Measurements from ENCODE around the gene NDUFB4.
A peak's percentile ranks its signal among the peaks of the same experiment; 100 is the strongest.

Gene NDUFB4

GRCh38 chr3:120596116-120596852, at the start of gene NDUFB4:
TSS of gene NDUFB4 (plus strand) at chr3:120596336. CDS start at chr3:120596360, 24 bp downstream.
- DNase-seq (ENCODE audit: low spot score), result peak; percentile 95

GRCh38 chr3:120550546-120550945, 45.6 kb upstream of the NDUFB4 start:
- no peak for DNase-seq (ENCODE audit: low spot score)

GRCh38 chr3:120552184-120553172, 43.7 kb upstream of the NDUFB4 start:
- DNase-seq (ENCODE audit: low spot score), result no peak

GRCh38 chr3:120554812-120555606, 41.1 kb upstream of the NDUFB4 start:
- DNase-seq (ENCODE audit: low spot score), result no peak

DNA sequence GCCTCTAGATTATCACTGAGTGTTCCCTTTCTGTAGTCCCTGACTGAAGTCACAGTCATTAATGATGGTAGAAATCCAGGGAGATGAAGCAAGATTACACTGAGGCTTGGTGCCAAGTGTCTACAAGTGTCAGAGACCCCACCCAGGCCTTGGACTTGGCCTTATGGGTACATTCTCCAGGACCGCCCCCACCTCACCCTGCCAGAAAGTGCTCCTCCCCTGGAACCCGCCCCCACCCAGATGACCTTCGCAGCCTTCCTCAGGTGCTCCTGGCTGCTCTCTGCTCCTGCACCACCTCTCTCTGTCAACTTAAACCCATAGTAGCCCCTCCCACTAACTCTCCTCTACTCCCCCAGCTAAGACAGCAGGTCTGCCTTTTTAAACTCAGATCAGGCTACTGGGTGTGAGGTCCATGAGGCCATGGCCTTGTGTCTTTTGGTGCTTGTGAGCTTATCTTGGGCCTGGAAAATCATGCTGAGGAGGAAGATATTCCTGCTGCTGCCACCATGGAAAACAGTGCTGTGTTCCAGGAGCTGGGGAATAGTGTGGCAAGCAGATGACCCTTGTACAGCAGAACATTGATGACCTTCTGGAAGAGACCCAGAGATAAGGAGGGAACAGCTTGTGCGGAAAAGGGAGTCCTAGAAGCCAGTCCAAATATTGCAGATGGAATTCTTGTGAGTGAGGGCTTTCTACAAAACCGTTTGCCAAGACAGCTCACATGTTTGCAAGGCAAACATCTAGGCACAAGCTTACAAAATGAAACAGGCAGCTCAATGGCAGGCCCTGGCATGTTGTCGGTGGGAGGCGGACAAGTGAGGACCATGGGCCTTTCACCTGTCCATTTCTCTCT, 40.3 kb upstream of the NDUFB4 start:
- DNase-seq (ENCODE audit: low spot score), result no peak

DNA sequence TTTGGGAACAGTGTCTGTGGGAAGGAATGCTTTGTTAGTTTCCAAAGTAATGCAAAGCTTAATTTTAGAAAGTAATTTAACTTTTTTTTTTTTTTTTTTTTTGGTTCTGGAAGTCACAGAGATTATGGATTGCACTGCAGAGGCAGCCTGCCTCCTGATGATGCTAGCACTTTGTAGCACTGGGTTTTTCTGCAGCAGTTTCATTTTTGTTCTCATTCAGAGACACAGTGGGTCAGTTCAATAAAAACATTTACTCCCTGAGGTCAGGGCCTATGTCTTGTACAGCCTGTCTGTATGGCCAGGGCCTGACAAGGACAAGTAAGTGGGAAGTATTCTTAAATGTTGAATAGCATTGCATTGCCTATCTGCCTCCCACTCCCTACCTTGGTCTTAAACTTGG, 39.0 kb upstream of the NDUFB4 start:
- DNase-seq (ENCODE audit: low spot score), result no peak

- DNase-seq (ENCODE audit: low spot score), result peak; percentile 74
These were observed 37.3 kb upstream of the NDUFB4 start for GRCh38 chr3:120558771-120559241.

GRCh38 chr3:120559242-120560061, 36.7 kb upstream of the NDUFB4 start:
- DNase-seq (ENCODE audit: low spot score), result no peak

GRCh38 chr3:120560304-120561250, 35.6 kb upstream of the NDUFB4 start:
- DNase-seq (ENCODE audit: low spot score), result no peak

GRCh38 chr3:120561251-120562045, 34.7 kb upstream of the NDUFB4 start:
- DNase-seq (ENCODE audit: low spot score), result peak; percentile 46

DNA sequence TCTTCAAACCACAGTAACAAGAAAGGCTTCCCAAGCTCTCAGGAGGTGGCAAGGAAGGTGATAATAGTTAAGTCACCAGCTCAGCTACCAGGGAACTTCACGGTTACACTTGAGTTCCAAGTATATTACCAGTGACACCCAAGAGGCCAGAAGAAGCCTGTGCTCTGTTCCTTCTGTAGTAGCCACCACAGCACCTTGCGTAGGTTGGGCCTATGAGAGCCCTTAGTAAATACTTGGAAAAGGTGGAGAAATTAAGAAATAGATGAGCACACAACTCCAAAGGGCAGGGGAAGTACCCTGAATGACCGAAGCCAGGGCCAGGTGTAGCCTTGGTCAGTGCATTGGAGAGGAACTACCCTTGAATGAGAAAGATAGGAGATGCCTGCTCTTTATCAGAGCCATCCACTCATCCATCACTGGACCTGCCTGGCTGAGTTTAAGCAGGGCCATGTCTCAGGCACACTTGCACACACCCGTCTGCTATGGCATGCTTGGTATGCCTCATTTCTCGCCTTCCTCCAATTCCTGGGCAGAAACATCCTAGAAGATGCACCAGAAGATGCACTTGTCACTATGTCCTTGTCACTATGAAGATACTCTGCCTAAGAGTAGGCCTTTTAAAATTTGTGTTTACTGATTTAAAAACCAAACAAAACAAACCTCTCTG, 32.6 kb upstream of the NDUFB4 start:
- DNase-seq (ENCODE audit: low spot score), result no peak

DNA sequence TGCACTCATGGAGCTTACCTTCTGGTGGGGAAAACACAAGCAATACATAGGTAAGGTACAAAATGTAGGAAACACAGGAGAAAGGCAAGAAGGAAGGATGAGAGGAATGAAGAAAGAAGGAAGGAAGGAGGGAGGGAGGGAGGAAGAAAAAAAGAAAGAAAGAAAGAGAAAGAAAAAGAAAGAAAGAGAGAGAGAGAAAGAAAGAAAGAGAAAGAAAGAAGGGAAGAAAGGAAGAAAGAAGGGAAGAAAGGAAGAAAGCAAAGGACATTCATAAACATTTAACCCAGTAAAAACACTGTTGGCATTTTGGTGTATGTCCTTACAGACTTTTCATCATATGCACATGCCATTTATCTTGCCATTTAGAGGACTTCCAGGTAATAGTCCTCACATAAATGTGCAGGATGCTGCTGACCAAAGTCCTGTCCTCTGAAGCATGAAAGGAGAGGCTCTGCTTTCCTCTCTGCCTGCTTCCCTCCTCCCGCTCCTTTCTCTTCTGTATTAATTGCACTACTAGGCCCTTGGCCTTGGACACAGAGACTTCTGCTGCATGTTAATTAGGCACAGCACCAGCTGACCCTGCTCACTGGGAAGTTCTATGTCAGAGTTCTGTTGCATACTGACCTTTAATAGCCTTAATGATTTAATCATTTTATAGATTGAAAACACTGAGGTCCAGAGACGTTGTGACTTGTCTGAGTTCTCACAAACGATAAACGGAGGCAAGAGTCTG, 29.7 kb upstream of the NDUFB4 start:
- no peak for DNase-seq (ENCODE audit: low spot score)

GRCh38 chr3:120567370-120568201, 28.6 kb upstream of the NDUFB4 start:
- peak; percentile 43 for DNase-seq (ENCODE audit: low spot score)

DNA sequence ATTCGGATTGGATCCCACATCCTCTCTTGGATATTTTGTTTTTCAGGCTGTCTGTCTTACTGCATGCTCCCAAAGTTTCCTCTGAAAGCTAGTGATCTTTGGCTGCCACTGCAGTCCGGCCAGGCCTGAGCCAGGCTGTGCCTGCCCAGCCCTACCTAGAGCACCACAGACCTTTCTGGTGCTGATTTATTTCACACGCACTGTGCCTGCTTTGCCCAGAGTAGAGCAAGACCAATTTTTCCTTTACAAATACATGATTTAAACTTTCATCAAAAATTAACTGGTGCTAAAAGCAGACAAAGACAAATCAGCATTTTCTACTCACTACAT, 28.0 kb upstream of the NDUFB4 start:
- no peak for DNase-seq (ENCODE audit: low spot score)

- no peak for DNase-seq (ENCODE audit: low spot score)
These were observed 27.5 kb upstream of the NDUFB4 start for GRCh38 chr3:120568598-120568997.

Data from HuH-7 (cell line).